HUDEP-2 (cell line): ENCODE data around the gene IFNGR1.
"Not testable (repeated sequence)": the region's sequence is repeated elsewhere in the genome, so short reads cannot be mapped to it uniquely, and the experiment has no call there.

ENCODE experiments used
- DNase-seq, 76 experiments: peaks; one replicate each; lab custom pipeline; 2025; ENCODE audit not compliant: unreplicated experiment in 76 of 76; lab: John Stamatoyannopoulos, UW

The IFNGR1 gene

DNA sequence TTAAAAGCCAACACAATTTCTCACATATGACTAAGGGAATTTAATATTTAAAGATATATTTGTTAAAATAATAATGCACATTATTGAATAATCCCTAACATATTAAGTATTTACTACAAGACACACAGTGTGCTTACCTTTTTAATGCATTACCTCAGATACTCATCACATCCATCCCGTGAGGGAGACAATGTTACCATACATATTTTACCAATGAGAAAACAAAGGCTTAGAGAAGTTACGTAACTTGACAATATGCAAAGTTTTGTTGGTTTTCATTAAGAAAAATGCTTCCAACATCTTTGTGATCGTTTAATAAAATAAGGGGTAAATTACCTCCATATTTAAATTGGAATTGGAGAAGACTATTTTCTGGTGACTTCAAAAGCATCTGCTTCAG lies 4.3 kb downstream of the IFNGR1 start:
- DNase-seq: no peak

- DNase-seq: no peak
Measured at GRCh38 chr6:137213813-137214212, 5.4 kb downstream of the IFNGR1 start.

DNA sequence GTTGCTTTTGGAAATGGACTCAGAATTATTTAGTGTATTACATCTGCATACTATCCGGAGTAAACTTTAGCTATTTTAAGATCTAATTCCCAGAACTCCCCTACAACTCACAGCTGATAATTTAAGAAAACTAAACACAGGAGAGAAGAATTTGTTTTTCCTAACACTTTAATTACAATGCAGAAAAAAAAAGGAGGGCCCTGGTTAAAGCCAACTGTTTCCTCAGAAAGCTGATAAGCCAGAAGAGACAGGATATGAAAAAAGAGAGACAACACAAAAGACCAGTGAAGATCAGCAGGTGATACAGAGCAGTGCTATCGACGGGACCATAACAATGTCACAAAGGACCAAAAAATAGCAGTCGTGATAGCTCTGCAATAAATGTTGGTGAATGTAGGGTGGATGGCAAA lies 5.8 kb downstream of the IFNGR1 start:
- DNase-seq: peak in 2 of 76 experiments; percentile 9 to 24

DNA sequence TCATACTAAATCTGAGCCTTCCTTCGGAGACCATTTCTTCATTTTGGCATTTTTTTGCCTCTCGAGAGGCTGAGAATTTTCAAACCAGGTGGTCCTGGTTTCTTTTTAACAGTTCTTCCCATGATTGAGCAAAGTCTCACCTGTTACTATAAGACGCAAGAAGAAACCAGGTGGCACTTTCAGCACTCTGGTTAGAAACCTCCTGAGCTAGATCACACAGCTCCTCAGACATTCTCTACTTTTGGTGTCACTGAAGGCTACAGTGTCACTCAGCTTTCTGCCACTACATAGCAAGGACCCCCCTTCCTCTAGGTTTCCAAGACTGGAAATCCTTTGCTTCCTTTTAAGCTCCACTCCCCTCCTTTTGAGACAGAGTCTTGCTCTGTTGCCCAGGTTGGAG lies 7.3 kb downstream of the IFNGR1 start:
- DNase-seq: no peak

DNA sequence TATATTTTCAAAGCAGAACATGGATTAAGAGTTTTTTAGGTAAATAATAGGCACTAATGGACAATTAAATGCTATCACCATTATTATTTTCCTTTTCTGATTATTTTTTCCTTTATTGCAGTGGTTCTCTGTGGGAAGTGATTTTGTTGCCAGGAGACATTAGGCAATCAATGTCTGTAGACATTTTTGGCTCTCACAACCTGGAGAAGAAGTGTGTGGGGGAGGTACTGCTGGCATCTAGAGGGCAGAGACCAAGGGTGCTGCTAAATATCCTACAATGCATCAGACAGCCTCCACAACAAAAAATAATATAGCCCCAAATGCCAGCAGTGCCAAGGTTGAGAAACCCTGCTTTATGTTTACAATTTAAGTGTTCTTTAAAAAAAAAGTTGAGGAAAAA lies 8.3 kb downstream of the IFNGR1 start:
- no peak for DNase-seq

DNA sequence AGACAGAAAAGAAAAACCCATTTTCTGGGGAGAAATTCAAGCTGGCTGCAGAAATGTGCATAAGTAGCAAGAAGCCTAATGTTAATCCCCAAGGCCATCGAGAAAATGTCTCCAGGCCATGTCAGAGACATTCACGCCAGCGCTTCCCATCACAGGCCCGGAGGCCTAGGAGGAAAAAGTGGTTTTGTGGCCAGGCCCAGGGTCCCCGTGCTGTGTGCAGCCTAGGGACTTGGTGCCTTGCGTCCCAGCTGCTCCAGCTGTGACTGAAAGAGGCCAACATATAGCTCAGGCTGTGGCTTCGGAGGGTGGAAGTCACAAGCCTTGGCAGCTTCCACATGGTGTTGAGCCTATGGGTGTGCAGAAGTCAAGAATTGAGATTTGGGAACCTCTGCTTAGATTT lies 10.9 kb downstream of the IFNGR1 start:
- DNase-seq: no peak

DNA sequence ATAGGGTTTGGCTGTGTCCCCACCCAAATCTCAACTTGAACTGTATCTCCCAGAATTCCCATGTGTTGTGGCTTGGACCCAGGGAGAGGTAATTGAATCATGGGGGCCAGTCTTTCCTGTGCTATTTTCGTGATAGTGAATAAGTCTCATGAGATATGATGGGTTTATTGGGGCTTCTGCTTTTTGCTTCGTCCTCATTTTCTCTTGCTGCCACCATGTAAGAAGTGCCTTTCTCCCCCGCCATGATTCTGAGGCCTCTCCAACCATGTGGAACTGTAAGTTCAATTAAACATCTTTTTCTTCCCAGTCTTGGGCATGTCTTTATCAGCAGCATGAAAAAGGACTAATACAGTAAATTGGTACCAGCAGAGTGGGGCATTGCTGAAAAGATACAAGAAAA lies 11.7 kb downstream of the IFNGR1 start:
- not testable (repeated sequence) for DNase-seq

- no peak for DNase-seq
Measured at GRCh38 chr6:137206577-137206976, 12.6 kb downstream of the IFNGR1 start.

- DNase-seq: no peak
Measured at GRCh38 chr6:137203256-137203655, 15.9 kb downstream of the IFNGR1 start.

DNA sequence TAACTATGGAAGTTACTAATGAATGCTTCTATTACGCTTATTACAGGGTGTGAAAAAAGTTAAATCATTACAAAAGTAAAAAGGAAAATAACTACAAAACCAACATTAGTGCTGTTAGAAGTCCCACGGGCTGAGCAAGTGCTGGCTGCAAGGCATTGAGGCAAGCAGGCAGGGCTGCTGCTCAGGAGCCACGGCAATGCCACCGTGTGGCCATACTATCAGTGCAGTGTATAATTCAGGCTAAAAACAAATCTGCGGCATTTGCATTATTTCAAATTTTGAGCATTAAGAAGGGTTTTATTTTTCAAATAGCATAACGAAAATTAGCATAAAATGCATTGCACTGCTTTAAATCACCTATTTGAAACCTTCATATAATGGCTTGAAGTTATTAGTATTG lies 17.1 kb downstream of the IFNGR1 start:
- no peak for DNase-seq

DNA sequence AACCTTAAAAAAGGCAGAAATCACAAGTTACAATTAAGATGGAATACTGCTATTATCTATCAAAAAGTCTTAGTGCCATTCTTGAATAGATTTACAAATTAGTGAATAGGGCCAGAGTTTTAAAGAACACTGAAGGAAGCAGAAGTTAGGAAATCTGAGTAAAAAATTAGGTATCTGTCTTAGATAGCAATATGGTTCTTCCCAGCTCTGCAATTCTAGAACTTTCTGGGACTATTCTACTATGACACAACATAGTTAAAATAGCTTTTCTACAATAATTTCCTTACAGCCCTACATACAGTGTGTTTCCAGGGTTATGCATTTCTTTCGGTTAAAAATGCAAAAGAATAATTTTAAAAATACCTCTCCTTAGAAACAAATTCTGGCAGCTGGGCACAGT lies 18.2 kb downstream of the IFNGR1 start:
- DNase-seq: no peak

DNA sequence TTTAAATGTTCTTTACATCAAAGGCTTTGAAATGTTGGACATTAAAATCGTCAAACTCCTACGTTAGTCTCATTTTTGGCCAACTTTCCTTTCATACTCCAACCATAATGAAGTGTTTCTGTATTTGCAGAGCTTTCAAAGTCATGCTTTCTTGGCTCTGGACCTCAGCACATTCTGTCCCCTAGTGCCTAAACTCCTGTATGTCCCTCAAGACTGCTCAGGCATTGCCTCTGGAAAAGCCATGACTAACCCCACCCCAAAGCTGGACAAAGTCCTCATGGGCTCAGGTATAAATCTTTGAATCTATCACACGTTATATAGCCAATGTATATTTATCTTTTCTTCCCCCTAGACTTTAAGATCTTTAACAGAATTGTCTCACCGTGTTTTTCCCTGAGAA lies 18.9 kb downstream of the IFNGR1 start:
- no peak for DNase-seq

DNA sequence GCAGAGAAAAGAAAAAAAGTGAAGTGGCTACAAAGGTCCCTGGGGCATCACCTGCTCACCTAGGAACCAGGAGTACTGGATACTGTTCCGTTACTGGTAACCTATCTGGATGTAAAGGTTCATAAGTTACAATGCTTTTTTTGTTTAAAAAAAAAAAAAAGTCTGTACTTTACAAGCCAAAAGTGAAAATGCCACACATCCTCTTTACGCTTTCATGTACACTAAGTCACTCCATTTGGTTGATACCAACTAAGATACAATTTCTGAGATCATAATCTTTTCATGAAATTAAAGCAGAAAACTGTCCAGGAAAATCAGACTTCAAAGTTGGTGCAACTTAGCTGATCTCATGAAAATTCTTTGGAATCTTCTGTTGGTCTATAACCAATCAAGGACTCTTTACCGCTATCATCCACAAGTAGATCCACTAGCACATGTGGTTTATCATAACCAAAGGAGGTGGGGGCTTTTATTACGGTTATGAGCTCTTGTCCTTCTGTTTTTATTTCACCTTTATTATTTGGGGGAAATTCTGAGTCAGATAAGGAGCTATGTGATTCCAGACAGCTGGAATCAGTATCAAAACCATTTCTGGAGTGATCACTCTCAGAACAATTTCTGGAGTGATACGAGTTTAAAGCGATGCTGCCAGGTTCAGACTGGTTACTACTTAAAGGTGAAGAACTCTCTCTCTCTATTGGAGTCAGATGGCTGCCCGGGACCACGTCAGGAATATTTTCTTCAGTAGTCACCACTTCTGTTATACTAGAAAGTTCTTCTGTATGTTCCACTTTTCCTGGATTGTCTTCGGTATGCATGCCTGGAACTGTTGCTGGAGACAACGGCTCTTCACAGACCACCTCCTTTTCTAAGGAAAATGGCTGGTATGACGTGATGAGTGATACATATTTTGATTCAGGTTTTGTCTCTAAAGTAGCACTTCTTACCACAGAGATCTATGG lies 21.2 kb downstream of the IFNGR1 start:
- DNase-seq: no peak

GRCh38 chr6:137193256-137194070 lies 25.7 kb downstream of the IFNGR1 start:
- DNase-seq: no peak

- DNase-seq: no peak
Measured at GRCh38 chr6:137192821-137193220, 26.4 kb downstream of the IFNGR1 start.

GRCh38 chr6:137191670-137192069 lies 27.5 kb downstream of the IFNGR1 start:
- DNase-seq: no peak

- no peak for DNase-seq
Measured at GRCh38 chr6:137191236-137191635, 27.9 kb downstream of the IFNGR1 start.

DNA sequence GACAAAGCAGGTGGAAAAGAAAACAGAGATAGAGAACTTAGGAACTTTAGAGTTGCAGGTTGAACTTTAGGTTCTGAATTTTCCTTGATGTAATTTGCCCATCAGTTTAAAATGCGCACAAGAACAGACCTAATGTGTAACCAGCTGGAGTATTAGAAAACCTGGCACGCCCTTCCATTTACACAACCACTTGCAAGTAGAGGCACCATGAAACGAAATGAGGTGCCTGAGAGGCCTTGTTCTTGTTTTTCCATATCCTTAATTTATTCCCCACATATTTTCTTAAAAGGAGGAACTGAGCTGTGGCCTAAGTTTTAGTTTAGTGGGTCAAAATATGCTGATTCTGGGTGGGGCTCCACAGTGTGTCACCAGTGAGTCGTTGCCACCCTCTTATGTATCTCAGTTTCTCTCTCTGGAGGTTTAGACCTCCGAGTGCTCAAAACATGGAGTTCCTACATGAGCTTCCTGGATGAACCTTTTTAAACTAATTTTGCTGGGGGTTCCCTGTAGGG lies 28.5 kb downstream of the IFNGR1 start:
- no peak for DNase-seq

- peak in 3 of 76 experiments; percentile 2 to 14 (median 4) for DNase-seq
Measured at GRCh38 chr6:137188855-137189254, 30.3 kb downstream of the IFNGR1 start.

- no peak for DNase-seq
Measured at GRCh38 chr6:137185290-137185689, 33.9 kb downstream of the IFNGR1 start.

- DNase-seq: no peak
Measured at GRCh38 chr6:137182654-137183073, 36.5 kb downstream of the IFNGR1 start.
